ENCODE results near the gene FGF2. TPM values are rescaled to one million over a fixed set of nuclear protein-coding genes. Genes with fewer than 3 reads are reported as not detected.

FGF2 gene
- total RNA-seq, 3 donors from 2014 or later: 1.3 to 45.0 (median 2.4) TPM

GRCh38 chr4:122900314-122900713, 73.7 kb downstream of the FGF2 start:
- DNase-seq (no peak), ATAC-seq (no peak)
- Histone ChIP-seq H3K4me1 (ENCODE audit: low read depth) (no peaks in the 10 kb centered on the region), H3K9me3 (no peaks in the 10 kb centered on the region), H3K36me3 (ENCODE audit: low read depth) (no peaks in the 10 kb centered on the region), H3K4me3 (no peak overlapping the region)
- no peak for TF ChIP-seq CTCF (IDR thresholded peaks at IDR 0.05)
- intact Hi-C loops (cut with DNase I, micrococcal nuclease): no loop called here

GRCh38 chr4:122901247-122902010, 74.8 kb downstream of the FGF2 start:
- Histone ChIP-seq H3K9me3 (no peaks in the 10 kb centered on the region), H3K4me3 (no peak overlapping the region), H3K4me1 (ENCODE audit: low read depth) (no peaks in the 10 kb centered on the region), H3K36me3 (ENCODE audit: low read depth) (no peaks in the 10 kb centered on the region)
- ATAC-seq (no peak), DNase-seq (no peak)
- intact Hi-C loops (cut with DNase I, micrococcal nuclease): no loop called here
- no peak for TF ChIP-seq CTCF (IDR thresholded peaks at IDR 0.05)

DNA sequence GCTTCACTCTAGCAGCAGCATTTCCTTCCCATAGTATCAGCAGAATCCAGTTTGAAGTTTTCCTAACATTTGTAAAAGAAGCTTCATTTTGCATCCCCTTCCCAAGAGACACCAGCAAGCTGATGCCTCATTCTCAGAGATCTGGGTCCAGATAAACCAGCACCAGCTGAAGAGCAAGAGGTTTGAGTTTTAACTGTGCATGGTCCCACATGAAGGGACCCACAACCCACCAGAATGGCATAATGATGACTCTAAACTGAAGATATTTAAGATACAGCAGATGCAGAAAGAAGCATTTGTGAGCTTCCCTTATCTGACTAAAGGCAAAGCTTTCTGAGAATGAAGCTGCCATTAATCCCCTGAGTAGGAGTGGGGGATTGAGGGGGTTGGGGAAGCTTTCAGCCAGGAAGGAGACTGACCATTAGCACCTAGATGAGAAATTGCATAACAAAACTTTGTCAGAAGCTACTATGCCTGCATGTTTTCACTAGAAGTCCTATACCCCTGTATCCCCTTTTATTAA, 77.2 kb downstream of the FGF2 start:
- H3K4me1 ChIP-seq (ENCODE audit: low read depth): no peaks in the 10 kb centered on the region
- no peaks in the 10 kb centered on the region for H3K9me3 ChIP-seq
- ATAC-seq: no peak
- intact Hi-C loops (cut with DNase I, micrococcal nuclease): no loop called here
- DNase-seq: no peak
- H3K4me3 ChIP-seq: no peak overlapping the region
- H3K36me3 ChIP-seq (ENCODE audit: low read depth): no peaks in the 10 kb centered on the region
- TF ChIP-seq CTCF (IDR thresholded peaks at IDR 0.05): no peak

DNA sequence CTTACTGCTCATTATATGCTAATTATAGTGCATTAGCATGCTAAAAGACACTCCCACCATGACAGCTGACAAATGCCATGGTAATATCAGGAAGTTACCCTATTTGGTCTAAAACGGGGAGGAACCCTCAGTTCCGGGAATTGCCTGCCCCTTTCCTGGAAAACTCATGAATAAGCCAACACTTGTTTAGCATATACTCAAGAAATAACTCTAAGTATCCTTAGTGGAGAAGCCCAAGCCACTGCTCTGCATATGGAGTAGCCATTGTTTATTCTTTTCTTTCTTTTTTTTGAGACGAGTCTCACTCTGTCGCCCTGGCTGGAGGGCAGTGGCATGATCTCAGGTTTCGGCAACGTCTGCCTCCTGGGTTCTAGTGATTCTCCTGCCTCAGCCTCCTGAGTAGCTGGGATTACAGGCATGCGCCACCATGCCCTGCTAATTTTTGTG, 80.3 kb downstream of the FGF2 start:
- intact Hi-C loops (cut with DNase I, micrococcal nuclease): no loop called here
- TF ChIP-seq CTCF (IDR thresholded peaks at IDR 0.05): no peak
- H3K36me3 ChIP-seq (ENCODE audit: low read depth): no peaks in the 10 kb centered on the region
- ATAC-seq (no peak), DNase-seq (no peak)
- H3K4me1 ChIP-seq (ENCODE audit: low read depth): no peaks in the 10 kb centered on the region
- no peak overlapping the region for H3K4me3 ChIP-seq
- no peaks in the 10 kb centered on the region for H3K9me3 ChIP-seq

- DNase-seq: no peak
- TF ChIP-seq CTCF (IDR thresholded peaks at IDR 0.05): no peak
- H3K36me3 ChIP-seq (ENCODE audit: low read depth): no peaks in the 10 kb centered on the region
Measured at GRCh38 chr4:122908223-122908622, 81.6 kb downstream of the FGF2 start.

More at GRCh38 chr4:122908223-122908622, 81.6 kb downstream of the FGF2 start:
- no peak for ATAC-seq
- Histone ChIP-seq H3K4me3 (no peak overlapping the region), H3K9me3 (no peaks in the 10 kb centered on the region), H3K4me1 (ENCODE audit: low read depth) (no peaks in the 10 kb centered on the region)
- intact Hi-C loops (cut with DNase I, micrococcal nuclease): no loop called here

All from mucosa of descending colon (tissue), 3 donors.